NT2/D1 (cell line): Measurements from ENCODE around the gene ERI3.

Source experiments
- YY1 ChIP-seq: IDR thresholded peaks from 2 replicates; pipeline ENCODE4 v1.6.1; 2011; ENCODE audit not compliant: insufficient read length, insufficient read depth
- ZNF274 ChIP-seq: IDR thresholded peaks from 2 replicates; pipeline ENCODE4 v1.6.1; 2011; ENCODE audit warnings: mild to moderate bottlenecking, low read depth, low read length

- TF ChIP-seq YY1 = no peak
- TF ChIP-seq ZNF274 = no peak
Observed at GRCh38 chr1:44284184-44284583, 70.9 kb downstream of the ERI3 start.
